Thyroid gland (tissue), 4 donors: ENCODE results near the gene DNAJC16.

Source experiments
- CTCF ChIP-seq, 6 experiments: fragments of 200-600 bp in 3 of 6; fragments of 450-650 bp in 3 of 6; sonication (generic) in 3 of 6; IDR thresholded peaks; one replicate each; pipeline ENCODE4 v1.5.1; 2016 to 2019; ENCODE audit warnings: antibody characterized with exemption in 6 of 6, mild to moderate bottlenecking in 2 of 6, inconsistent platforms in 1 of 6, moderate library complexity in 1 of 6
- POLR2A ChIP-seq, 2 donors: fragments of 450-650 bp; IDR thresholded peaks; one replicate each; pipeline ENCODE4 v1.6.1; 2017; ENCODE audit warnings: antibody characterized with exemption in 2 of 2, mild to moderate bottlenecking in 2 of 2, moderate library complexity in 1 of 2

- TF ChIP-seq CTCF (IDR thresholded peaks at IDR 0.05) (no peak), POLR2A (IDR thresholded peaks at IDR 0.05) (no peak)
Observed at GRCh38 chr1:15506831-15507230, 19.8 kb upstream of the DNAJC16 start.
